Measurements from ENCODE around the gene HNRNPU.

The HNRNPU gene

GRCh38 chr1:244864253-244865027 is at the start of gene HNRNPU:
TSS of gene HNRNPU (minus strand) at chr1:244864543. CDS start at chr1:244864307, 236 bp downstream.
- in situ Hi-C loops (cut with HindIII; ENCODE audit: low sequenced_read_pairs), result no loop called here

GRCh38 chr1:244913806-244914205 is 49.5 kb upstream of the HNRNPU start:
- in situ Hi-C loops (cut with HindIII; ENCODE audit: low sequenced_read_pairs), result no loop called here

GRCh38 chr1:244904119-244904518 is 39.8 kb upstream of the HNRNPU start:
- in situ Hi-C loops (cut with HindIII; ENCODE audit: low sequenced_read_pairs), result no loop called here

DNA sequence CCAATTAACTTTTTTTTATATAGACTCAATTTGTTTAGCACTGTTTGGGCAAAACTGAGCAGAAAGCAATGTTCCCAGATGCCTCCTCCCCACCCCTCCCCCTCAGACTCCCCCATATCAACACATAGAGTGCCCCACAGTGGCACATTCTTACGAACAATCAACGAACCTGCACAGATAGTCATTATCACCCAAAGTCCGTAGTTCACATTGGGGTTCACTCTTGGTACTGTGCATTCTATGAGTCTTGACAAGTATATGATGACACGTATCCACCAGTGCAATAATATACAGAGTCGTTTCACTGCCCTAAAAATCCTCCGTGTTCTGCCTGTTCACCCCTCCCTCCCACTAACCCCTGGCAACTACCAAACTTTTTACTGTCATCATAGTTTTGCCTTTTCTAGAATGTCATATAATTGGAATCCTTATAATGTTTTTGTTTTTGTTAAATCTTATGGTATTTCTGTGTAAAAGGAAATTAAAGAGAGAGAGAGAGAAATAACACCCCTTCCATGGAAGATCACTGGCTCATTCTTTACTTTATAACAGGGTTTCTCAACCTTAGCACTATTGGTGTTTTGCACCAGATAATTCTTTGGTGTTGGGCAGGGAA is 37.2 kb upstream of the HNRNPU start:
- in situ Hi-C loops (cut with HindIII; ENCODE audit: low sequenced_read_pairs), result no loop called here

DNA sequence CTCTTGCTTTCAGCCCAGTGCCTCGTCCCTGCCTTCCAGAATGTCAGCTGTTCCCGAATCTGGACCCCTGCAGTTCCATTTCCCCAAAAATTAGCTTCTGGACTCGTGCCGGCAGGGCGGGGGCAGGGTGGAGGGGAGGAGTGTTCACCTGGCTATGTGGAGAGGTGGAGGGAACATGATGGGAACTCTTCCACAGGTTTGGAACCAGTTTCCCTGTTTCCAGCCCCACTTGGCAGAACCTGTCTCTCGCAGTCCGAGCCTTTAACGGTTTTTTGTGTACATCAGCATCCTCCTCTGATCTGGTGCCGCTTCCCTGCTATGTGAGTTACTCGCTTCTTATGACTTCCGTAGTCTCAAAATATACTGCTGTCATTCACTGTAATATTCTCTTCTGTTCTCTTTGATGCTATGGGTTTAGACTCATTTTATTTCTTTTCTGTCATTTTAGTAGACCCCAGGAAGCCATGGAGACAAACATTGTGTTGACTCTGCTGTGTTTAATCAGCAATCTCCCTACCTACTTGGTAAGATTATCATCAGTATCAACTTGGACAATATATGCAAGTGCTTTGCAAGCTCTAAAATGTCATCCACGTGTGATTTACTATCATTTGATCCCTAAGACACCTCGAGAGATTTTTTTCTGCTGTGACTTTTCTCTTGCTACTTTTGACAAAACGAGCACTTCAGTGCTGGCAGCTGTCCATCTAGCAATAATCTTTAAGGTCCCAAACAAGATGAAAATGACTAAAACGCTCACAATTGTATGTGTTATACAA is 33.3 kb upstream of the HNRNPU start:
- in situ Hi-C loops (cut with HindIII; ENCODE audit: low sequenced_read_pairs), result no loop called here

DNA sequence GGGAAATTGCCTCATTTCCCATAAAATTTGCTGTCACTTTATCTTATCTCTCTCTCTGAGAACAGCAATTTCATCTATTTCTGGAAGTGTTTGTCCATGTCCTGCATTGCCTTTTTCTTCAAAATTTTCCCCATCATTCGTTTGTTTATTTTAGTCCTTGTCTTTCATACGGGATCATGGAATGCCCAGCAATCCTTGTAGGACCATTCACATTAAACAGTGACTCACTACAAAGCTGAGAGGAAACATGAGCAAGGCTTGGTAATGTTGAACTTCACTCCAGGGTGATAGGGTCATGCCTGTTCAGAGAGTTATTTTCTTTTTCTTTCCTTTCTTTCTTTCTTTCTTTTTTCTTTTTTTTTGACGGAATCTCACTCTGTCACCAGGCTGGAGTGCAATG is 32.2 kb upstream of the HNRNPU start:
- in situ Hi-C loops (cut with HindIII; ENCODE audit: low sequenced_read_pairs), result no loop called here

DNA sequence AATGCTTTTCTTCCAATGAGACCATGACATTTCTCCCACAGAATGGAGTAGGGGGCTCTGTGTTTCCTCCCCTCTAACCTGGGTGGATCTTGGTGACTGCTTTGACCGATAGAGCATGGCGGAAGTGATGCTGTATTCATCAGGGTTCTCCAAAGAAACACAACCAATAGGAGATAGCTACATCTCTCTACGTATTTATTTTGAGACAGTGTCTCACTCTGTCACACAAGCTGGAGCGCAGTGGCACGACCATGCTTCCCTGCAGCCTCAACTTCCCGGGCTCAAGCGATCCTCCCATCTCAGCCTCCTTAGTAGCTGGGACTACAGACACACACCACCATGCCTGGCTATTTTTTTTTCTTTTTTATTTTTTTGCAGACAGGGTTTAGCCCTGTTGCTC is 29.5 kb upstream of the HNRNPU start:
- in situ Hi-C loops (cut with HindIII; ENCODE audit: low sequenced_read_pairs), result no loop called here

DNA sequence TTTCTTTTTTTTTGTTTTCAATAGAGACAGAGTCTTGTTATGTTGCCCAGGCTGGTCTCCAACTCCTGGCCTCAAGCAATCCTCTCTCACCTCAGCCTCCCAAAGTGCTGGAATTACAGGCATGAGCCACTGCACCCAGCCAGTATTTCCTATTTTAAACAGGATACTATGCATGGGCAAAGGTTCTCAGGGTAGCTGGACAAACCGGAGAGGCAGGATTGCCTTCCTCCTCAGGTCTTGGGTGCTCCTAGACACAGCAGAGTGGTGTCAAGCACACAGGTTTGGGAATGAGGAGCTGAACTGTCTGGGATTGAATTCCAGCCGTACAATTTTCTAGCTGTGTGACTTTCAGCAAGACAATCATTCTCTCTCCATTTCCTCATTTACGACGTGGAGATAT is 22.9 kb upstream of the HNRNPU start:
- in situ Hi-C loops (cut with HindIII; ENCODE audit: low sequenced_read_pairs), result no loop called here

DNA sequence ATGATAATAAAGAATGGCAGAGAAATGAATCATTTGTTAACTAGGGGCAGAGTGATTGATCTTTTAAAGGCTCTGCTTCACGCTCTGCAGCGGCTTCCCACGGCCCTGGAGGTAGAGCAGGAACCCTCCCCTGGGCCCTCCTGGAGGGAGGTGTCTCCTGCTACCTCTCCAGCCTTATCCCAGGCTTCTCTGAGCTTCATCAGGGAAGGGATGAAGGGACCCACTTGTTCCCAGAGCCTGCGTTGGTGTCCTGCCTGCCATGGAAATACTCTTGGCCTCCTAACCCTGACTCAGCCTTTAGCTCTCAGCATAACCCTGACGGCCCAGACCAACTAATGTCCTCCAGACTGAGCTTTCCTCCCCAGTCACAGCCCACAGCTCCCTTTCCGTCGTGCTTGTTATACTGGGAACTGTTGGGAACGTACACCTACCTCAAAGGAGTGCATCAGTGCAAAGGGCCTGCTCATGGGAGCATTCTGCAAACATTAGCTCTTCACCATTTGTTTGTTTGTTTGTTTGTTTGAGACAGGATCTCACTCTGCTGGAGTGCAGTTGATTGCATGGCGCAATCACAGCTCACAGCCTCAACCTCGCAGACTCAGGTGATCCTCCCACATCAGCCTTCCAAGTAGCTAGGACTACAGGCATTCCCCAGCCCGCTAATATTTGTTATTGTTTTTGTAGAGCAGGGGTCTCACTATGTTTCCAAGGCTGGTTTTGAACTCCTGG is 17.4 kb upstream of the HNRNPU start:
- in situ Hi-C loops (cut with HindIII; ENCODE audit: low sequenced_read_pairs), result no loop called here

GRCh38 chr1:244878681-244879080 is 14.3 kb upstream of the HNRNPU start:
- in situ Hi-C loops (cut with HindIII; ENCODE audit: low sequenced_read_pairs), result no loop called here

GRCh38 chr1:244876228-244876910 is 12.0 kb upstream of the HNRNPU start:
- in situ Hi-C loops (cut with HindIII; ENCODE audit: low sequenced_read_pairs), result no loop called here

GRCh38 chr1:244874974-244875579 is 10.7 kb upstream of the HNRNPU start:
- in situ Hi-C loops (cut with HindIII; ENCODE audit: low sequenced_read_pairs), result no loop called here

DNA sequence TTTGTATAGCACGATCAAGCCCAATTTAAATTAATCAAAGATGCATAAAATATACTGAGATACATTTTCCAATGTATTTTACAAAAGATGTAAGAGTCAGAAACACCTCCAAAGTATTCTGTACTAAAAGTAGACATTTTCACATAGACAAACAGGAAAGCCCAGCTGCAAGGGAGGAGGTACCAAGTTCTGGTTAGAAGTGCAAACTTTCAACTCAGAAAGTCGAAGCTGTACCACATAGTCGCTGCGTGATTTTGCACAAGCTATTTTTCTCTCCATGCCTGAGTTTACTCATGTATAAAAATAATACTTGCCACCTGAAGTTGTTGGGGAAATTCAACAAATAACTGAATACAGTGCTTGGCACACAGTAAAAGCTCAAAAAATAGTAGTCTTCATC is 5.6 kb upstream of the HNRNPU start:
- in situ Hi-C loops (cut with HindIII; ENCODE audit: low sequenced_read_pairs), result no loop called here

GRCh38 chr1:244869364-244869827 is 5.1 kb upstream of the HNRNPU start:
- in situ Hi-C loops (cut with HindIII; ENCODE audit: low sequenced_read_pairs), result no loop called here

DNA sequence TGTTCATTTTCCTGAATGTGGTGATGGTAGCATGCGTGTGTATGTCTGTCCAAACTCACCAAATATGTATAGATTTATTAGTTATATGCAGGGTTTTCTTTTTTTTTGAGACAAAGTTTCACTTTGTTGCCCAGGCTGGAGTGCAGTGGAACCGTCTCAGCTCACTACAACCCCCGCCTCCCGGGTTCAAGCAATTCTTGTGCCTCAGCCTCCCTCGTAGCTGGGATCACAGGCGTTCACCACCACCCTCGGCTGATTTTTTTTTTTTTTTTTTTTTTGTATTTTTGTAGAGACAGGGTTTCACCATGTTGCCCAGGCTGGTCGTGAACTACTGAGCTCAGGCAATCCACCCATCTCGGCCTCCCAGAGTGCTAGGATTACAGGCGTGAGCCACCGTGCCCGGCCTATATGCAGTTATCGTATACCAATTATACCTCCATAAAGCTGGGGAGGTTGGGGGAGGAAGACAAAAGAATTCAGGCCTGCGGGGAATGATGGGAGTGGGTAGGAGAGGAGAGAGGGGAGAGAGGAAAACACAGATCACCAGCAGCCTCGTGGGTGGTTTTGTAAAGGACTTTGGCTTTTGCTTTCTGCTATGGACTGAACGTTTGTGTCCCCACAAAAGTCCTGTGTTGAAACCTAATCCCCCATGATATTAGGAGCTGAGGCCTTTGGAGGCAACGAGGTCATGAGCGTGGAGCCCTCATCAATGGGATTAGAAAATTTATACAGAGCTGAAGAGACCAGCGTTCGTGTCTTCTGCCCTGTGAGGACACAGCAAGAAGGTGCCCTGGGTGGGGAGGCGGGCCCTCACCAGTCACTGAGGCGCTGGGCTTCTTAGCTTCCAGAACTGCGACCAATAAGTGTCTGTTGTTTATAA is 4.4 kb upstream of the HNRNPU start:
- in situ Hi-C loops (cut with HindIII; ENCODE audit: low sequenced_read_pairs), result no loop called here

DNA sequence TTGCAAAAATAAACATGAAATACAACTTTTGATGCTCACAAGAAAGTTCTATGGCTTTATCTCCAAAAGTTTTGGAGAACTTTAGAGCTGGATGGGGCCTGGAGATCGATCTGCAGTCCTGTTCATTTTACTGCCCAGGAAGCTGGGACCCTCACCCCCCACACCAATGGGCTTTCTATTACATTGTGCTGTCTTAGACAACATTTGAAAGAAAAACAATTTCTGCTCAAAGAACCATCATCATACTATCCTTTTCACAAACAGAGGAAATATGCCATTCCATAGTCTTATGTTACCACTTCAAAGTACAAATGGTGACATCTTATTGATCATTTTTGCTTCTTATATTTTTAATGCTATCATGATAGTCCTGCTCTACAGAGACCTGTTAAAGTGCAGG is 2.0 kb upstream of the HNRNPU start:
- in situ Hi-C loops (cut with HindIII; ENCODE audit: low sequenced_read_pairs), result no loop called here

DNA sequence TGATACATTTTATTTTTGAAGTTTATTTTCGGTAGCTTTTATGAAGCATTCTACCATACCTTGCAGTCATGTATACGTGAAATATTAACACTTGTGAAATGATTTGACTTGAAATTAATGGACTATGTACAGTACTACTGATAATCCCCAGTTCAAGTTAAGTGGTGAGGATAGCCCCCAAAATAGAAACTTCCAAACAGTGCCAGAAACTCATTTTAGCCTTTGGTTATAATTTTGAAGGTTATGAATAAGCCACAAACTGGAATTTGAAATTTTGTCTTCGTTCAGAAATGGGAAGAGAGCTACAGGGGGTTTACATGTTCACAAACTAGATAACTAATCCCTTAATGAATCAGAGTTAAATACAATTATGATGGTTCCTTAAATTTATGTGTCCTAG is 1.5 kb upstream of the HNRNPU start:
- in situ Hi-C loops (cut with HindIII; ENCODE audit: low sequenced_read_pairs), result no loop called here

GRCh38 chr1:244865028-244865371 is 657 bp upstream of the HNRNPU start:
- in situ Hi-C loops (cut with HindIII; ENCODE audit: low sequenced_read_pairs), result no loop called here
